Heart right ventricle (tissue), 16 donors: ENCODE data around the gene PTGS1. TPM values are rescaled to one million over a fixed set of nuclear protein-coding genes. Genes with fewer than 3 reads are reported as not detected.

Experiments
- ATAC-seq, 8 donors: fragments of 200-7000 bp; cut with Tn5 transposase; one replicate each; pipeline ENCODE4 v1.9.1; 2020; ENCODE audit warnings: mild to moderate bottlenecking in 8 of 8, moderate library complexity in 8 of 8, moderate number of reproducible peaks in 1 of 8
- DNase-seq, 2 donors: peaks; one replicate each; pipeline ENCODE4 v3.0.0-alpha.2; 2020
- H3K27ac ChIP-seq, 10 donors: fragments of 200-600 bp; sonication (generic) in 2 of 10; one replicate each; pipeline versions ENCODE4 v1.5.0 to v1.8.0; 2020 to 2022; ENCODE audit warnings: mild to moderate bottlenecking in 3 of 10
- H3K27me3 ChIP-seq, 7 donors: fragments of 200-600 bp; one replicate each; pipeline ENCODE4 v1.8.0; 2021 to 2022; ENCODE audit warnings: mild to moderate bottlenecking in 2 of 7
- H3K36me3 ChIP-seq, 9 donors: fragments of 200-600 bp; sonication (generic) in 1 of 9; one replicate each; pipeline versions ENCODE4 v1.5.0 to v1.8.0; 2020 to 2022; ENCODE audit warnings: mild to moderate bottlenecking in 2 of 9
- H3K4me1 ChIP-seq, 9 donors: fragments of 200-600 bp; sonication (generic) in 1 of 9; one replicate each; pipeline versions ENCODE4 v1.5.0 to v1.8.0; 2020 to 2022; ENCODE audit warnings: mild to moderate bottlenecking in 4 of 9
- H3K4me3 ChIP-seq, 10 donors: fragments of 200-600 bp; sonication (generic) in 2 of 10; one replicate each; pipeline versions ENCODE4 v1.5.0 to v1.8.0; 2020 to 2022; ENCODE audit warnings: mild to moderate bottlenecking in 7 of 10, moderate library complexity in 2 of 10
- H3K9me3 ChIP-seq, 11 donors: fragments of 200-600 bp in 10 of 11; sonication (generic) in 2 of 11; one replicate each; pipeline versions ENCODE4 v1.5.0 to v1.8.0; 2013 to 2022; ENCODE audit warnings: mild to moderate bottlenecking in 2 of 11, control low read depth in 1 of 11, moderate library complexity in 1 of 11
- CTCF ChIP-seq, 9 donors: fragments of 200-600 bp; sonication (generic) in 2 of 9; IDR thresholded peaks; one replicate each; pipeline versions ENCODE4 v1.5.0 to v1.8.0; 2021 to 2022; ENCODE audit warnings: antibody characterized with exemption in 9 of 9, mild to moderate bottlenecking in 5 of 9, moderate library complexity in 1 of 9
- WGBS, 2 donors: extraction: QIAGEN DNeasy Blood & Tissue Kit; methylation state at CpG; one replicate each; pipeline ENCODE4 v1.1.7; 2013; ENCODE audit warnings: inconsistent platforms in 1 of 2; 5-methylcytosine and 5-hydroxymethylcytosine counted together
- intact Hi-C, 10 donors: fragments of 100-400 bp; cut with DNase I; formaldehyde crosslinking; loops; one replicate each; pipeline versions ENCODE4 v1.11.1 to v1.14.2; 2022
- polyA plus RNA-seq, 2 donors: library from polyadenylated mRNA; stranded (reverse); fragments of 200-250 nt; gene quantifications; one replicate each; pipeline ENCODE4 v1.2.3, GENCODE V29; 2013
- total RNA-seq, 10 donors: library from RNA; stranded (reverse); fragmentation: NEBNext Ultra II Directional in 3 of 10; extraction: Animal tissue kit (Norgen Biotek cat#: 25700) in 3 of 10; gene quantifications; one replicate each; pipeline versions ENCODE4 v1.2.1 to v1.2.4, GENCODE V29; 2021 to 2023
- donor health status: Arrhythmogenic right ventricular cardiomyopathy.
- donor health status: ischemic (EF 13 %, LVEDD 7.1; RV severe dilation, severe dysfunction).
- donor health status: healthy with polysubstance abuse.
- donor health status: DM: no; HTN: yes; CAD: no.
- donor health status: DM: no; HTN: no; CAD: no.
- donor health status: ischemic (EF 25% LVEDD 6.9; RV normal size, moderate dysfunction).
- donor health status: ischemic (EF 25% LVEDD 5.7; RV mildly dilated, moderate dysfunction).
- donor health status: healthy.
- donor health status: DM: yes; HTN: yes; CAD: no.
- donor health status: Ischemic cardiomyopathy.
- donor health status: ischemic (EF 35%, LVEDD 5.7; RV mildly dilated, moderate dysfunction).
- donor health status: nonischemic (EF 11% LVEDD 7.7; RV severe dilation, severe dysfunction).
- donor health status: DM: yes; HTN: yes; CAD: no.
- donor health status: PGD.
- donor health status: ischemic (EF 29% LVEDD 5.4; RV normal size, mild dysfunction).
- donor health status: nonischemic (EF 23%, LVEDD 6.1; RV moderate dilation, normal function).

The PTGS1 gene
- total and polyA plus RNA-seq, 12 donors = 0.95 to 15.6 (median 3.2) TPM

- DNase-seq (no peak), ATAC-seq (no peak)
- Histone ChIP-seq H3K36me3 (peaks cover 0 to 50% (median 0%) of the 10 kb centered on the region in 9 donors), H3K27me3 (no peaks in the 10 kb centered on the region), H3K27ac (no peak overlapping the region), H3K4me1 (peaks cover 0 to 26% (median 0%) of the 10 kb centered on the region in 9 donors), H3K4me3 (no peak overlapping the region), H3K9me3 (no peaks in the 10 kb centered on the region)
- intact Hi-C loops = no loop called here
- no peak for TF ChIP-seq CTCF (IDR thresholded peaks at IDR 0.05)
- WGBS, 2 donors = 87 to 88% methylated on average over 8 of the region's 8 CpGs
These were observed 15.6 kb downstream of the PTGS1 start for GRCh38 chr9:122386311-122386872.

- 90 to 91% methylated on average over 3 of the region's 3 CpGs for WGBS, 2 donors
- H3K36me3 ChIP-seq = peaks cover 0 to 50% (median 0%) of the 10 kb centered on the region in 9 donors
- H3K27ac ChIP-seq = no peak overlapping the region
These were observed 16.7 kb downstream of the PTGS1 start for GRCh38 chr9:122387536-122387935.

GRCh38 chr9:122389195-122389594 is 18.4 kb downstream of the PTGS1 start:
- 97% methylated on average over 5 of the region's 5 CpGs for WGBS, 2 donors
- H3K36me3 ChIP-seq = peaks cover 0 to 49% (median 0%) of the 10 kb centered on the region in 9 donors
- no peak overlapping the region for H3K27ac ChIP-seq

More at GRCh38 chr9:122387536-122387935, 16.7 kb downstream of the PTGS1 start:
- ATAC-seq (no peak), DNase-seq (no peak)
- Histone ChIP-seq H3K9me3 (no peaks in the 10 kb centered on the region), H3K4me3 (no peak overlapping the region), H3K4me1 (peaks cover 0 to 26% (median 0%) of the 10 kb centered on the region in 9 donors), H3K27me3 (no peaks in the 10 kb centered on the region)
- TF ChIP-seq CTCF (IDR thresholded peaks at IDR 0.05) = no peak
- intact Hi-C loops = no loop called here

GRCh38 chr9:122389799-122390481 is 19.1 kb downstream of the PTGS1 start:
- DNase-seq (no peak), ATAC-seq (no peak)
- Histone ChIP-seq H3K27me3 (peaks cover 0 to 6% (median 0%) of the 10 kb centered on the region in 7 donors), H3K9me3 (no peaks in the 10 kb centered on the region), H3K27ac (no peak overlapping the region), H3K4me3 (no peak overlapping the region), H3K4me1 (peaks cover 0 to 30% (median 0%) of the 10 kb centered on the region in 9 donors), H3K36me3 (peaks cover 0 to 43% (median 0%) of the 10 kb centered on the region in 9 donors)
- WGBS, 2 donors = 45 to 52% methylated on average over 11 of the region's 11 CpGs
- TF ChIP-seq CTCF (IDR thresholded peaks at IDR 0.05) = no peak
- intact Hi-C loops = no loop called here

More at GRCh38 chr9:122389195-122389594, 18.4 kb downstream of the PTGS1 start:
- Histone ChIP-seq H3K4me1 (peaks cover 0 to 25% (median 0%) of the 10 kb centered on the region in 9 donors), H3K9me3 (no peaks in the 10 kb centered on the region), H3K27me3 (peaks cover 0 to 6% (median 0%) of the 10 kb centered on the region in 7 donors), H3K4me3 (no peak overlapping the region)
- intact Hi-C loops = no loop called here
- TF ChIP-seq CTCF (IDR thresholded peaks at IDR 0.05) = no peak
- DNase-seq = no peak
- no peak for ATAC-seq
